Mucosa of rectum (tissue), 2 donors: ENCODE data around the gene TOM1.

ENCODE experiments used
- H3K27ac ChIP-seq, 2 donors: one replicate each; pipeline ENCODE4 v1.7.0; 2013; ENCODE audit warnings: inconsistent platforms in 2 of 2, low read depth in 2 of 2, low read length in 2 of 2
- H3K27me3 ChIP-seq, 2 donors: one replicate each; pipeline ENCODE4 v1.7.0; 2013; ENCODE audit warnings: low read length in 2 of 2; ENCODE audit not compliant: control insufficient read depth in 2 of 2, insufficient read depth in 2 of 2
- H3K36me3 ChIP-seq, 2 donors: one replicate each; pipeline ENCODE4 v1.7.0; 2013; ENCODE audit warnings: low read length in 2 of 2; ENCODE audit not compliant: control insufficient read depth in 2 of 2, insufficient read depth in 2 of 2
- H3K4me1 ChIP-seq, 2 donors: one replicate each; pipeline ENCODE4 v1.7.0; 2013; ENCODE audit warnings: low read length in 2 of 2, mild to moderate bottlenecking in 1 of 2; ENCODE audit not compliant: control insufficient read depth in 2 of 2, insufficient read depth in 2 of 2
- H3K4me3 ChIP-seq, 2 donors: one replicate each; pipeline ENCODE4 v1.7.0; 2013; ENCODE audit warnings: low read length in 2 of 2
- H3K9ac ChIP-seq, 2 donors: one replicate each; pipeline ENCODE4 v1.7.0; 2013; ENCODE audit warnings: low read length in 2 of 2, low read depth in 1 of 2, mild to moderate bottlenecking in 1 of 2
- H3K9me3 ChIP-seq, 2 donors: one replicate each; pipeline ENCODE4 v1.7.0; 2013; ENCODE audit warnings: low read length in 2 of 2; ENCODE audit not compliant: control insufficient read depth in 2 of 2
- donor health status: healthy.
- donor health status: Normal muscosa, but diverticular disease.

TOM1 gene

DNA sequence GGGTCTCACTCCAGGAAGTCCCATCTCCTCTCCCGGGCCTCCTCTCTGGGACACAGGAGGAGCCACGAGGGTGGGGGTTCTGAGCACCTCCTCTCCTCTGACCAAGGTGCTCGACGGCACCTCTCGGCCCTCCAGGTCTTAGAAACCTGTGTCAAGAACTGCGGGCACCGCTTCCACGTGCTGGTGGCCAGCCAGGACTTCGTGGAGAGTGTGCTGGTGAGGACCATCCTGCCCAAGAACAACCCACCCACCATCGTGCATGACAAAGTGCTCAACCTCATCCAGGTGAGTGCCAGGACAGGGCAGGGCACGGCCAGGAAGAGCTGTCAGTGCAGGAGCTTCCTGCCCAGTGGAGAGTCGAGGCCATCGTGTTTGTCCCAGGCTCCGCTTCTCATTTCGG is 23.2 kb downstream of the TOM1 start:
- H3K36me3 ChIP-seq, result peaks cover 69 to 73% of the 10 kb centered on the region in 2 donors
- no peaks in the 10 kb centered on the region for H3K4me1 ChIP-seq
- H3K9me3 ChIP-seq, result no peaks in the 10 kb centered on the region
- no peak overlapping the region for H3K4me3 ChIP-seq
- H3K27me3 ChIP-seq, result no peaks in the 10 kb centered on the region
- H3K27ac ChIP-seq, result no peak overlapping the region
- H3K9ac ChIP-seq, result no peak overlapping the region

DNA sequence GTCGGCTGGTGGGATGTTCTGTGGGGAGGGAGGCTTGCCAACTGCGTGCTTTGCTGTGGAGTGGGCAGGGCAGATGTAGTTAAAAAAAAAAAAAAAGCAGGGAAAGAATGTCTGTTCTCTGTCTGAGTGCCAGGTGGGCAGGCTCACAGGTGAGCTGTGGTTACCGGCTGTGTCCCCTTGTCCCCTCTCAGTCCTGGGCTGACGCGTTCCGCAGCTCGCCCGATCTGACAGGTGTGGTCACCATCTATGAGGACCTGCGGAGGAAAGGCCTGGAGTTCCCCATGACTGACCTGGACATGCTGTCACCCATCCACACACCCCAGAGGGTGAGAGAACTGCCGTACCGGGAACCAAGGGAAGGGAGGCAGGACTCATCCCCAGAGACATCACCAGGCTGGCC is 23.6 kb downstream of the TOM1 start:
- H3K27me3 ChIP-seq, result no peaks in the 10 kb centered on the region
- no peak overlapping the region for H3K4me3 ChIP-seq
- H3K9me3 ChIP-seq, result no peaks in the 10 kb centered on the region
- no peaks in the 10 kb centered on the region for H3K4me1 ChIP-seq
- peaks cover 70 to 75% of the 10 kb centered on the region in 2 donors for H3K36me3 ChIP-seq
- H3K9ac ChIP-seq, result no peak overlapping the region
- no peak overlapping the region for H3K27ac ChIP-seq

DNA sequence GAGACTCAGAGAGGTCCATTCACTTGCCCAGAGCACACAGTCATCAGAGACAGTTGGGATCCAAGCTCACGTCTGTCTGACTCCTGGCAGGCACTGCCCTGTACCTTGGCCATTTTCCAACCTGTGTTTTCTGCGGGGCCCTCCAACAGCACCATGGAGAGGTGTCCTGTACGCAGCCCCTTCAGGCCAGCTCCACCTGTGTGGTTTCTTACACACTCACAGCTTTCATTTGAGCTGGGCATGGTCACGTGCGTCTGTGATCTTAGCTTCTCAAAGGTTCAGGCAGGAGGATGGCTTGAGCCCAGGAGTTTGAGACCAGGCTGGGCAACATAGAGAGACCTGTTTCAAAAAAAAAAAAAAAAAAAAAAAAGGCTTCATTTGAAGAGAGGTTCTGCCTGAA is 24.4 kb downstream of the TOM1 start:
- no peaks in the 10 kb centered on the region for H3K9me3 ChIP-seq
- peaks cover 66 to 73% of the 10 kb centered on the region in 2 donors for H3K36me3 ChIP-seq
- no peak overlapping the region for H3K27ac ChIP-seq
- H3K27me3 ChIP-seq, result no peaks in the 10 kb centered on the region
- no peaks in the 10 kb centered on the region for H3K4me1 ChIP-seq
- H3K9ac ChIP-seq, result no peak overlapping the region
- no peak overlapping the region for H3K4me3 ChIP-seq

- Histone ChIP-seq H3K27me3 (no peaks in the 10 kb centered on the region), H3K36me3 (peaks cover 62 to 67% of the 10 kb centered on the region in 2 donors)
Observed at GRCh38 chr22:35324762-35325161, 25.1 kb downstream of the TOM1 start.

GRCh38 chr22:35325209-35325608 is 25.5 kb downstream of the TOM1 start:
- Histone ChIP-seq H3K9me3 (no peaks in the 10 kb centered on the region), H3K9ac (no peak overlapping the region), H3K4me3 (no peak overlapping the region), H3K4me1 (peaks cover 1% of the 10 kb centered on the region in 2 donors), H3K36me3 (peaks cover 61 to 63% of the 10 kb centered on the region in 2 donors), H3K27me3 (no peaks in the 10 kb centered on the region), H3K27ac (no peak overlapping the region)

More at GRCh38 chr22:35324762-35325161, 25.1 kb downstream of the TOM1 start:
- no peak overlapping the region for H3K27ac ChIP-seq
- no peak overlapping the region for H3K9ac ChIP-seq
- no peak overlapping the region for H3K4me3 ChIP-seq
- H3K4me1 ChIP-seq, result no peaks in the 10 kb centered on the region
- no peaks in the 10 kb centered on the region for H3K9me3 ChIP-seq

DNA sequence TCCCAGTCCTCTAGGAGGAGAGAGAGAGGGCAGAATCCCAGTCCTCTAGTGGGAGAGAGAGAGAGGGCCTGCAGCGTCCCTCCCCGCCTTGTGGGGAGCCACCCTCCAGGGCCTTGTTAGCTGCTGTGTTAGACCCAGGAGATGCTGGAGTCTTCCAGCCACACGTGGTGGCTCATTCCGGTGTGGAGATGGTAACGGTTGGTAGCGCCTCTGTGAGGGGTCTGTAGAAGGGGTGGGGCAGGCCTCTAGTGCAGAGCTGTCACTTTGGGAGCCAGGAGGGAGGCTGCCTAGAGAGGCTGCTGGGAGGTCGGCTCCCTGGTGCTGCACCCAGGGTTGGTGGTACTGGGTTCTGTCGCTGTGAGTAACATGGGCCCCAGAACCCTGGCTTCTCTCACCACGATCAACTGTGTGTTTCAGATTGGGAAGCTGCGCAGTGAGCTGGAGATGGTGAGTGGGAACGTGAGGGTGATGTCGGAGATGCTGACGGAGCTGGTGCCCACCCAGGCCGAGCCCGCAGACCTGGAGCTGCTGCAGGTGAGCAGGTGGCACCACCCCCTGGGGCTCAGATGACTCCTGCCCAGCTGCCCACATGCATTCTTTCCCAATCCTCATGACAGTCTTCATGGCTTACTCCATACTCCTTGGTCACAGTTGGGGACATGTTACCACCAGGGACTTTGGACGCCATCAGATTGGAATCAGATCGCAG is 27.3 kb downstream of the TOM1 start:
- Histone ChIP-seq H3K4me3 (no peak overlapping the region), H3K9me3 (no peaks in the 10 kb centered on the region), H3K27me3 (no peaks in the 10 kb centered on the region), H3K36me3 (peaks cover 67% of the 10 kb centered on the region in 2 donors), H3K27ac (no peak overlapping the region), H3K9ac (no peak overlapping the region), H3K4me1 (peaks cover 5 to 8% of the 10 kb centered on the region in 2 donors)

- Histone ChIP-seq H3K4me1 (peaks cover 5 to 8% of the 10 kb centered on the region in 2 donors), H3K9ac (no peak overlapping the region), H3K9me3 (no peaks in the 10 kb centered on the region), H3K4me3 (no peak overlapping the region), H3K27me3 (no peaks in the 10 kb centered on the region), H3K27ac (no peak overlapping the region), H3K36me3 (peaks cover 67 to 68% of the 10 kb centered on the region in 2 donors)
Observed at GRCh38 chr22:35327690-35328471, 28.2 kb downstream of the TOM1 start.

- Histone ChIP-seq H3K36me3 (peaks cover 67 to 68% of the 10 kb centered on the region in 2 donors), H3K4me3 (no peak overlapping the region), H3K9me3 (no peaks in the 10 kb centered on the region), H3K27me3 (no peaks in the 10 kb centered on the region), H3K4me1 (peaks cover 5 to 8% of the 10 kb centered on the region in 2 donors), H3K9ac (no peak overlapping the region), H3K27ac (no peak overlapping the region)
Observed at GRCh38 chr22:35328472-35328885, 28.8 kb downstream of the TOM1 start.

DNA sequence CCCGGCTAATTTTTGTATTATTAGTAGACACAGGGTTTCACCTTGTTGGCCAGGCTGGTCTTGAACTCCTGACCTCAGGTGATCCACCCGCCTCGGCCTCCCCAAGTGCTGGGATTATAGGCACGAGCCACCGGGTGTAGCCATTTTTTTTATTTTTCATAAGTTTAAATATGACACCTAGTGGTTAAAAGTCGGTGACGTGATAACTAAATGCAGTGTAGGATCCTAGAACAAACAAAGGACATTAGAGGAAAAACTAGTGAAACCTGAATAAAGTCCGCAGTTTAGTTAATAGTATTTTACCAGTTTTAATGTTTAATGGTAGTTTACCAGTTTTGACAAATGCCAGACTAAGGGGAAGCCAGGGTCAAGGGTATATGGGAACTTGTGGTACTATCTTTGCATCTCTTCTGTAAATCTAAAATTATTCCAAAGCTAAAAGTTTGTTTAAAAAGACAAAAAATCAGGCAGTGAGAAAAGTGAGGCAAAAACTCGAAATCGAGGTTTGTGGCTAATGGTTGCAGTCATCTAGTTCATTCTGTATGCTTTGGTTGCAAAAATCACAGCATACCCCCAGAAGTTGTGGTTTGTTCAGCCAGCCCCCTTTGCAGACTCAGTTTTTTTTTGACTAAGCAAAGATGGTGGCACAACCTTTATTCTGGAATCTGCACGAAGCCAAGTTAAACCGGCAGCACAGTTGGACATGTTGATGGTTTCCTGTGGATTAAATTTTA is 29.6 kb downstream of the TOM1 start:
- Histone ChIP-seq H3K27me3 (no peaks in the 10 kb centered on the region), H3K4me1 (peaks cover 5 to 8% of the 10 kb centered on the region in 2 donors), H3K9me3 (no peaks in the 10 kb centered on the region), H3K27ac (no peak overlapping the region), H3K4me3 (no peak overlapping the region), H3K9ac (no peak overlapping the region), H3K36me3 (peaks cover 62 to 68% of the 10 kb centered on the region in 2 donors)
